Activated CD4-positive, CD25-positive, alpha-beta regulatory T cell treated with anti-CD3 and anti-CD28 coated beads, Interleukin-2, amount 50 U/mL, for 72 hours (primary cell): ENCODE results near the gene WASL.
"Not testable (repeated sequence)": the region's sequence is repeated elsewhere in the genome, so short reads cannot be mapped to it uniquely, and the experiment has no call there.

Experiments
- DNase-seq: peaks from one replicate; pipeline ENCODE4 v3.0.0; 2021

WASL gene

GRCh38 chr7:123763191-123763661 lies 14.4 kb upstream of the WASL start:
- DNase-seq = no peak

DNA sequence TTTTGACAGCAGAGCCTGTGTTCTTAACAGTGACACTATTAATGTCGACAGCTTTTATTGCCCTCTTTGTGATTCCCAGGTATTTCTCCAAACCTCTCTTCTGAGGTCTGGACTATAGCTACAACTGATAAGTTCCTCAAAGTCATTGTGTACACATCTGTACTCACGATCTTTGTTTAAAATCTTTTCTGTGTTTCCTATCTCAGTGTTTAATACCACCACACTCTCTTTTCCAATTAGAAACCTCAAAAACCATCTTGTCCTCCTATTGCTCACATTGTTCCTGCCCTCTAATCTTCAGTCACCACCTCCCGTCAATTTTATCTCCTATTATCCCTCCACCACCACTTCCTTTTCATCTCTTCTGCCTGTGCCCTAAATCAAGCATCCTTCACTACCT lies 12.9 kb upstream of the WASL start:
- DNase-seq = no peak

DNA sequence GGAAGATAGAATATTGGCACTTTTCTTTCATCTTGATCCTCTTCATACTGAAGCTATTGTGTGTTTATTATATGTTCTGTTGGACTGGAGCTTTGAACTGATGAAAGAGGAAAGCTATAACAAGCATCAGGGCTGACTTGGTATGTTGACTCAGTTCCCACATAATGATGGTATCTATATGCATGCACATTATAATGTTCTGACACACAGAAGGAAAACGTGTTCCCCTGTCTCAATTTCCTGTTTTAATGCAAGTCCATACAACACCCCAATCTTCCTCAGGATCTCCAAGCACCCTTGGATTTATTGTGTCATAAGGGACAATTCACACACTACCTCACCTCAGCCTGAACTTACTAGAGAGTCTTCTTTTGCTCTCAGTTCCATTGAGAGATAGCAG lies 8.3 kb upstream of the WASL start:
- DNase-seq = no peak

DNA sequence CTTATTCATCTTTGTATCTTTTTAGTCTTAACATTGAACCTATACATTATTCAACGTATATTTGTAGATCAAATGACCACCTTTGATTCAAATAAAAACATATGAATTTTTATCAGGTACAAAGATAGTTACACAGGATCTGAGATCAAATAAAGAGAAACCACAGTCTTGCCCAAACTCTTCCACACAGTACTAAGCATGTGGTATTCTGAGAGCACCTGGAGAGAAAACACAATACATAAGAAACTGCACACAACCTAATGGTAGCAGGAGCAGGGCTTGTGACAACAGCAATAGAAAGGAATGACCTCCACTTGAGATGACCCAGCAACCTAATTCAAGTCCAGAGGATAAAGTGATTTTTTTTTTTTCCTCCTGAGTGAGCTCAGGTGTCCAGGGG lies 6.5 kb upstream of the WASL start:
- no peak for DNase-seq

DNA sequence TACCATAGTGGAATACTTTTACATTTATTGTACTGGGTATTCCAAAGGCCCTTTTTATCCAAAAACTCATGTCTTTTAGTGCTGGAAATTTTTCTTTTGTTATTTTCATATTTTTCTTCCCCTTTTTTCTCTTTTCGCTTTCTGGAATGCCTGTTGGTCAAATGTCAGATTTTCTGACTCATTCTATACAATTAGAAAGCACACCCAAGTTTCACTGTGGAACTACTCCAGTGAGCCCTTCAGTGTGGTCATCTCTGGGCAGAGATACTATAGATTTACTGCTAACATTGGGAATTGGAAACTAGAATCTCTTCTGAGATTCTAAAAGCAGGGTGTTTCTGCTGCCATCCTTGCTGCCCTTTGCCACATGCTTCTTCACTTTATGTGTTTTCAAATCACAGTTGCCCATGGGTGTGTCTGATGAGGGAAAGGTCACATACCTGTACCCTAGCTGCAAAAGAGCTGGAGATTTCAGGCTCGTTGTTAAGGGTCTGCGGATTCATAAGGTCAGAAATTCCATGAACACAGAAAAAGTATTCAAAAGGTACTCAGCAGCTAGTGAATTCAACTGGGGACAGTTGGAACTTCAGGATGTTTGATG lies 5.6 kb upstream of the WASL start:
- DNase-seq = no peak

- no peak for DNase-seq
Observed at GRCh38 chr7:123752534-123752933, 3.7 kb upstream of the WASL start.

GRCh38 chr7:123751821-123752220 lies 3.0 kb upstream of the WASL start:
- no peak for DNase-seq

- DNase-seq = no peak
Observed at GRCh38 chr7:123750389-123751230, 1.8 kb upstream of the WASL start.

GRCh38 chr7:123749537-123749857 lies 694 bp upstream of the WASL start:
- DNase-seq = no peak

DNA sequence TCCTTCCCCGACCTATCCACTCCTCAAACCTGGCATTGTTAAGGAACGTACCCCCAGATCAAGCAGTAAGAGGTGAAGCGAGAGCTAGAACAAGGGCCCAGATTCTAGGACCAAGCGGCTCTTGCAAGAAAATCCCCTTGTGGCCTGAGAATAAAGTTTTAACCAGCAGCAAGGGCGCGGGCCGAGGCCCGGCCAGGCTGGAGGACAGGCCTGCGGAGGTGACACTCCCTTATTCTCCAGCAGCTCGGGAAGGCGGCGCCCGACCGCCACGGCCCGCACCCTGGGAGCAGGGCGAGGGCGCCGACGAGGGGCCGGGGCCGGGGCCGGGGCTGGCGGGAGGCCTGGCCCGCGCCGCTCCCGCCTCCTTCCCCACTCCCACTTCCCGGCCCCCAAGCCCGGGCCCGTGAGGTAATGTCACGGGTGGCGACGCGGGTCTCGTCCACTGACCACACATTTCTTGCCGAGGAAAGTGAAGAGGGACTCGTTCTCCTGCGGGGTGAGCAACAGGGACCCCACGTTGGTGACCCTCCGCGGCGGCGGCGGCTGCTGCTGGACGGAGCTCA lies 551 bp downstream of the WASL start:
- peak; percentile 44 for DNase-seq

DNA sequence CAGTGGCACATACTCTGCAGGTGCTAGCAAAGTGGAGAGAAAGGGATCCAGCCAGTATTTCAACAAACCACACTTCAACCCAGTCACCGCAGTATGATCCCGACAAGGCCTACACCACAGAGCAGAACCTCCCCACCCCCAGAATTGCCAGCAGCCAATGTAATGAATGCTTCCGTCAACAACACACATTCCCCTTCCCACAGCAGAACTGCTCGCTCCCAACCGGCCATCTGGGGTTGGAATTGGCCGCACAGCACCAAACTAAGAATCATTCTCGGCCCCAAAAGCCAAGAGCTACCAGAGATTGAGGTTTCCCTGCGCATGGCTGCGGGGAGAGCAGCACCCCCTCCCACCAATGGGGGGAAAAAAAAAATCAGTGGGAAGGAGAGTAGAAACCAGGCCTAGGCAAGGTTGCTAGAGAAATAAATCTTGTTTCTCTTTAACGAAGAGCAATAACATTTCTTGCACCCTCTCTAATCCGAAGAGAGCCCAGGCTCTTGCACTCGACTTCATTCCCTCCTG lies 1.1 kb downstream of the WASL start:
- no peak for DNase-seq

DNA sequence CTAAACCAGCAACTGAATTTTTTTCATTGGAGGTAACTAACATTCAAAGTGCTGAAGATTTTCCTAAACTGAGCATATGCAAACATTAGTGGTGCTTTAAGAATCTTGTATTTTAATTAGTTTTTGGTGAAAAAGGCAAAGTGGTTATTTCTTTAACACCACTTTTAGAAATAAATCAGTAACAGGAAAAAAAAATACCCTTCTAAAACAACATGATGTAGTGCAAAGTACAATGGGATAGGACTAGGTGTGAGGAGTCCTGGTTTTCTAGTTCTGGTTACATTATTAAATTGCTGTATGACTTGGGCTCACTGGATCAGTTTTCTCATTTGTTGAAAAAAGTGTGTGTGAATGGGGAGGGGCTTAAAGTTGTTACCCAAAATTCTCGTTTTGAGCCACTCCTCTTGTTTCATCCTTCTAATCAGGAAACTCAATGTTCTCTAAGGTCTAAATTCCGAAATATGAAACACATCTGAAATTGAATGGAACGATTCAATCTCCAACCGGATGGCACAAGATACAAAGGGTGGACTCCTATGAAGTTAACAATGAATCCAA lies 1.8 kb downstream of the WASL start:
- no peak for DNase-seq

DNA sequence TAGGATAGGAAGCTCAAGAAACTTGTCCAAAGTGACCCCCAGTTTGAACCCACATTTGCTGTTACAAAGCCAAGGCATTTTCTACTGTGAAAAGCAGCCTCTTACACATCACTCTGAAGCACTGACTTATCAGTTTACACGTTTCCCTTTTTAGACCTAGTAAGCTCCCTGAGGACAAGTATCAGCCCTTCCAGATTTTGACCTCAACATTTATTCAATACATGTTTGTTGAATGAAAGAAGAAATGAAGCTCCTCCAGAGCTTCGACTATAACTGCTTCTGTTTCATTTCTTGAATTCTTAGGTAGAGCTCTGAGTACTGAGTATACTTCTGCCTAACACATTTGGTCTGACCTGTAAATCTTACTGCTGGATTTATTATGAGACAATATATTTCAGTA lies 2.7 kb downstream of the WASL start:
- DNase-seq = no peak

- no peak for DNase-seq
Observed at GRCh38 chr7:123745437-123745836, 3.4 kb downstream of the WASL start.

DNA sequence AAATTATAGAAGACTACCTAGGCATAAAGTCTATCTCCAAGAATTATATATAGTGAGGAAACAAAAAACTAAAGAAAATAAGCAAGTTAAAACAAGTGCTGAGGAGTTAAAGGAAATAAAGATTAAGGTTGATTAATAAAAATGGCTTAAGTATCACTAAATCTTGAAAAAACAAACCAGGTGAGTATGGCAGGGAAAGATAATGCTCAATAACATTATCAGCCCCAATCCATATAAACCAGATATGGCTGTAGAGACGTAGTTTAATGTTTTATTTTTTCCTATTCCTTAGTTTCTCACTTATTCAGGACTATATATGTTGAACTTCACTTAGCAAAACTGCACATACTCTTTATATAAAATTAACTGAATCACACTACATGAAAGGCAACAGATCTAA lies 4.4 kb downstream of the WASL start:
- no peak for DNase-seq

GRCh38 chr7:123741940-123742339 lies 6.9 kb downstream of the WASL start:
- no peak for DNase-seq

- DNase-seq = no peak
Observed at GRCh38 chr7:123738808-123739207, 10.0 kb downstream of the WASL start.

DNA sequence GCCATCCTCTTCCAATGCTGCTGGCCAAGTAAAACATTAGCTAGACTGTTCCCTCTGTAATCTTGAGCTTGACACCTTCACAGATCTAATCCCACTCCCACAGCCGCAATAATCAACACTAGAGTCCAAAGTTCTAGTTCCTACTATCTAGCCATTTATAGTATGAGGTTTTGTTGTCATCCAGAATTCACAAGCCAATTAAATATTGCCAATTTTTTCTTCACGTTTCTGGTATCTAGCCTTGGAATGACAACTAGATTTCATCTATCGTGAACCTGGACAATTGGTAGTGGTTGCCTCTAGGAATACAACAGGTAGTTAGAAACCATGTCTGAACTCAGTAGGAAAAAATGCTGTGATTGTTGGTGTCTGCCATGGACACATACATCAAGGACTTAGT lies 10.4 kb downstream of the WASL start:
- no peak for DNase-seq

GRCh38 chr7:123737168-123737674 lies 11.6 kb downstream of the WASL start:
- not testable (repeated sequence) for DNase-seq

DNA sequence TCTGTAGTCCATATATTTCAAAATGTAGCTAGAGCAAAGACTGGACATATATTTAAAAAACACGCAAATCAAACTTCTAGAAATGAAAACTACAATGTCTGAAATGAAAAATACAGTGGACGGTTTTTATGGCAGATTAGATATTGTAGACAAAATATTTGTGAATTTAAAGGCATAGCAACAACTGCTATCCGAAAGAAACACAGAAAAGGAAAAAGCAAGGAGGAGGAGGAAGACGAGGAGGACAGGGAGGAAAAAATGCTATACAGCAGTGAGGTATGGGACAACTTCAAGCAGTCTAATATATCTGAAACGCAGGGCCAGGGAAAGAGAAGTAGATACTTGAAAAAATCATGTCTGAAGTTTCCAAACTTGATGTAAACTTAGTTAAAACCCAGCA lies 13.3 kb downstream of the WASL start:
- DNase-seq = no peak

DNA sequence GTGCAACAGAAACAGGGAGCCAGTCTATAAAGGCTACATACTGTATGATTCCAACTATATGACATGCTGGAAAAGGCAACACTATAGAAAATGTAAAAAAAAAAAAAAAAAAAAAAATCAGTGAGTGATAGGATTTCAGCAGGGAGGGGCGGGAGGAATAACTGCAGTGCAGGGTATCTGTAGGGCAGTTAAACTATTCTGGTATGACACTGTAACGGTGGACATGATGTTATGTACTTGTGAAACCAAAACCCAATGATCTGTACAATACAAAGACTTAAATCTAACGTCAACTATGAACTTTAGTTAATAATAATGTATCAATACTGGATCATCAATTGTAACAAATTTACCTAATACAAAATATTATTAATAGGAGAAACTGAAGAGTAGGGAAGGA lies 14.3 kb downstream of the WASL start:
- DNase-seq = no peak

GRCh38 chr7:123732413-123733091 lies 16.3 kb downstream of the WASL start:
- DNase-seq = no peak

DNA sequence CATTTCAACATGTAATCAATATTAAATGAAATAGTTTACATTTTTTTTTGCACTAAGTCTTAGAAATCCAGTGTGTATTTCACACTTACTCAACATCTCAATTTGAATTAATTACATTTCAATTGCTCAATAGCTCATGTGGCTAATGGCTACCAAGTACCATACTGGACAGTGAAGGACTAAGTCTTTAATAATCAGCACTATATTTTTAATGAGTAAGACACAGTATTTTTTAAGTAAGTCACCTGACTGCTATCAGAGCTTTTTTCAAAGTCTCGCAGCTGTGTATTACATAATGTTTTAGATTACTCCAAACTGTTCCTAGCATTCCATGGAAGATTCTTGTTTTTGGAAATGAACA lies 19.6 kb downstream of the WASL start:
- no peak for DNase-seq
